Neural cell (in vitro differentiated cells): ENCODE results near the gene TACC3. TPM values are rescaled to one million over a fixed set of nuclear protein-coding genes. Genes with fewer than 3 reads are reported as not detected.

Experiments used
- H2AFZ ChIP-seq: fragments of 200-600, 300-800 bp; sonication (generic), shearing (Covaris generic); 2 replicates; pipeline ENCODE4 v1.6.0; 2014; ENCODE audit warnings: low read depth, mild to moderate bottlenecking, antibody characterized with exemption, low read length, moderate library complexity
- H3F3A ChIP-seq: fragments of 200-600 bp; shearing (Covaris generic); 2 replicates; pipeline ENCODE4 v1.6.1; 2016; ENCODE audit warnings: mild to moderate bottlenecking, moderate library complexity, mixed read lengths, antibody characterized with exemption, low read length; ENCODE audit not compliant: insufficient read depth, poor library complexity, severe bottlenecking
- H3K27ac ChIP-seq: fragments of 200-600, 300-800 bp; sonication (generic), shearing (Covaris generic); 2 replicates; pipeline ENCODE4 v1.5.1; 2014; ENCODE audit warnings: mild to moderate bottlenecking, low read length, moderate library complexity
- H3K27me3 ChIP-seq: fragments of 300-800, 200-600 bp; sonication (generic), shearing (Covaris generic); 2 replicates; pipeline ENCODE4 v1.6.0; 2014; ENCODE audit warnings: mild to moderate bottlenecking, low read depth, low read length, moderate library complexity; ENCODE audit not compliant: insufficient read depth
- H3K36me3 ChIP-seq: fragments of 300-800, 200-600 bp; sonication (generic), shearing (Covaris generic); 2 replicates; pipeline ENCODE4 v1.5.1; 2014; ENCODE audit warnings: mild to moderate bottlenecking, antibody characterized with exemption, low read length, moderate library complexity; ENCODE audit not compliant: insufficient read depth
- H3K4me2 ChIP-seq: fragments of 300-800, 200-600 bp; sonication (generic), shearing (Covaris generic); 2 replicates; pipeline ENCODE4 v1.6.0; 2014; ENCODE audit warnings: mild to moderate bottlenecking, low read length
- H3K4me3 ChIP-seq: fragments of 300-800, 200-600 bp; sonication (generic), shearing (Covaris generic); 2 replicates; pipeline ENCODE4 v1.5.1; 2014; ENCODE audit warnings: mild to moderate bottlenecking, low read length, moderate library complexity
- H3K79me2 ChIP-seq: fragments of 200-600 bp; shearing (Covaris generic); replicated peaks from 2 replicates; pipeline ENCODE4 v1.6.0; 2014; ENCODE audit warnings: mild to moderate bottlenecking, low read length, moderate library complexity; ENCODE audit not compliant: insufficient read depth
- H3K9ac ChIP-seq: fragments of 300-800, 200-600 bp; sonication (generic), shearing (Covaris generic); 2 replicates; pipeline ENCODE4 v1.6.1; 2016; ENCODE audit warnings: mild to moderate bottlenecking, low read length, mixed read lengths
- H3K9me2 ChIP-seq: fragments of 200-600 bp; shearing (Covaris generic); 2 replicates; pipeline ENCODE4 v1.6.1; 2016; ENCODE audit warnings: mild to moderate bottlenecking, low read length, mixed read lengths; ENCODE audit not compliant: insufficient read depth
- H3K9me3 ChIP-seq: fragments of 200-600, 300-800 bp; sonication (generic), shearing (Covaris generic); 2 replicates; pipeline ENCODE4 v1.6.1; 2016; ENCODE audit warnings: mild to moderate bottlenecking, mixed run types, low read length, moderate library complexity, mixed read lengths
- H4K20me1 ChIP-seq: fragments of 200-600 bp; shearing (Covaris generic); 2 replicates; pipeline ENCODE4 v1.6.1; 2016; ENCODE audit warnings: mild to moderate bottlenecking, mixed run types; ENCODE audit not compliant: insufficient read depth
- EP300 ChIP-seq: fragments of 450-650 bp; conservative IDR thresholded peaks from 2 replicates; pipeline ENCODE4 v1.6.1; 2014; ENCODE audit warnings: antibody characterized with exemption, mild to moderate bottlenecking, moderate library complexity; ENCODE audit not compliant: poor library complexity, severe bottlenecking
- EZH2 ChIP-seq: fragments of 200-600, 300-800 bp; shearing (Covaris generic), sonication (generic); IDR thresholded peaks from 2 replicates; pipeline ENCODE4 v1.6.1; 2014; ENCODE audit warnings: antibody characterized with exemption, low read length, borderline replicate concordance, mild to moderate bottlenecking; ENCODE audit not compliant: insufficient read depth, poor library complexity, severe bottlenecking
- MXI1 ChIP-seq: fragments of 450-650 bp; conservative IDR thresholded peaks from 2 replicates; pipeline ENCODE4 v1.6.1; 2014; ENCODE audit warnings: antibody characterized with exemption, mild to moderate bottlenecking; ENCODE audit not compliant: poor library complexity, severe bottlenecking
- POLR2AphosphoS5 ChIP-seq: IDR thresholded peaks from 2 replicates; pipeline ENCODE4 v1.6.1; 2012
- RAD21 ChIP-seq: fragments of 450-650 bp; conservative IDR thresholded peaks from 2 replicates; pipeline ENCODE4 v1.6.1; 2014; ENCODE audit warnings: antibody characterized with exemption, mild to moderate bottlenecking, moderate library complexity
- SMC3 ChIP-seq: fragments of 450-650 bp; conservative IDR thresholded peaks from 2 replicates; pipeline ENCODE4 v1.6.1; 2014; ENCODE audit warnings: antibody characterized with exemption, mild to moderate bottlenecking, moderate library complexity; ENCODE audit not compliant: poor library complexity
- TAF1 ChIP-seq: IDR thresholded peaks from 2 replicates; pipeline ENCODE4 v1.6.1; 2012; ENCODE audit warnings: low read depth
- polyA plus RNA-seq: library from polyadenylated mRNA; depleted of rRNA; stranded (reverse); fragments of >200 nt; gene quantifications from 2 replicates; pipeline ENCODE4 v1.2.3, GENCODE V29; 2014
- TF ChIP-seq, protein P1 (sequence below): IDR thresholded peaks from 2 replicates; pipeline ENCODE4 v1.6.1; 2012; ENCODE audit warnings: borderline replicate concordance
- TF ChIP-seq, protein P2 (sequence below): fragments of 450-650 bp; IDR thresholded peaks from 2 replicates; pipeline ENCODE4 v1.5.1; 2014; ENCODE audit warnings: antibody characterized with exemption, mild to moderate bottlenecking, moderate library complexity; ENCODE audit not compliant: poor library complexity, severe bottlenecking

TACC3 gene
- polyA plus RNA-seq, 1 donor from 2014 or later = 2.6 TPM

DNA sequence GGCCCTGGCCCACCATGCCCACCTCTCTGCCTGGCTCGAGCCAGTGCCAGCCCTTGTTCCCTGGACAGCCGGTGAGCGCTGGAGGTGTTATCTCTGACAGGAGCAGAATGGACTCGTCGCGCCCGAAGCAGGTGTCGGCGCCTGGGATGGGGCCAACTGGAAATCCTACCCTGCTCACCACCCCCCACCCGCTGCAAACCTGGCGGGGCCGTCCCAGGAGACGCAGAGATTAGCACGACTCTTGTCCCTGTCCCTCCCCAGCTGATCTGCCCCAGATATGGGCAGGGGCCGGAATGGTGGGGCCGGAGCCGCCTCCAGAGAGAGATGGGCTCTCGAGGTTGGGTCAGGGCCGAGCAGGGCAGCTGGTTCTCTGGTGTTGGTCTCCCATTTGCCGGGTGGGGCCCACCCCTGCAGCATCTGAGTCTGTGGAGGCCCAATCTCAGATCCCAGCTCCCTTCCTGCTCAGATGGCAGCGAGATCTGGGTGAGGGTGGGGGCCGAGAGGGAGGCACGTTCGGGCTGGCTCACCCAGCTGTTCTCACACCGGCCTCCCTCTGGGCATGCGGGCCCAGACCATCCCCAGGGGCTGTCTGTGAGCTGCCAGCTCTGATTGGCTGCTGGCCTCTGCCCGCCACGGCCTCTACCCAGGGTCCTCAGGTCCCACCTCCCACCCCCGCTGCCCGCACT, 51.7 kb downstream of the TACC3 start:
- Histone ChIP-seq H2AFZ (no peak overlapping the region), H3K9me3 (no peaks in the 10 kb centered on the region)
- TF ChIP-seq SMC3 (no peak), TAF1 (no peak), RAD21 (no peak), MXI1 (no peak), EP300 (no peak), POLR2AphosphoS5 (no peak), EZH2 (no peak)
- TF ChIP-seq, protein P1, sequence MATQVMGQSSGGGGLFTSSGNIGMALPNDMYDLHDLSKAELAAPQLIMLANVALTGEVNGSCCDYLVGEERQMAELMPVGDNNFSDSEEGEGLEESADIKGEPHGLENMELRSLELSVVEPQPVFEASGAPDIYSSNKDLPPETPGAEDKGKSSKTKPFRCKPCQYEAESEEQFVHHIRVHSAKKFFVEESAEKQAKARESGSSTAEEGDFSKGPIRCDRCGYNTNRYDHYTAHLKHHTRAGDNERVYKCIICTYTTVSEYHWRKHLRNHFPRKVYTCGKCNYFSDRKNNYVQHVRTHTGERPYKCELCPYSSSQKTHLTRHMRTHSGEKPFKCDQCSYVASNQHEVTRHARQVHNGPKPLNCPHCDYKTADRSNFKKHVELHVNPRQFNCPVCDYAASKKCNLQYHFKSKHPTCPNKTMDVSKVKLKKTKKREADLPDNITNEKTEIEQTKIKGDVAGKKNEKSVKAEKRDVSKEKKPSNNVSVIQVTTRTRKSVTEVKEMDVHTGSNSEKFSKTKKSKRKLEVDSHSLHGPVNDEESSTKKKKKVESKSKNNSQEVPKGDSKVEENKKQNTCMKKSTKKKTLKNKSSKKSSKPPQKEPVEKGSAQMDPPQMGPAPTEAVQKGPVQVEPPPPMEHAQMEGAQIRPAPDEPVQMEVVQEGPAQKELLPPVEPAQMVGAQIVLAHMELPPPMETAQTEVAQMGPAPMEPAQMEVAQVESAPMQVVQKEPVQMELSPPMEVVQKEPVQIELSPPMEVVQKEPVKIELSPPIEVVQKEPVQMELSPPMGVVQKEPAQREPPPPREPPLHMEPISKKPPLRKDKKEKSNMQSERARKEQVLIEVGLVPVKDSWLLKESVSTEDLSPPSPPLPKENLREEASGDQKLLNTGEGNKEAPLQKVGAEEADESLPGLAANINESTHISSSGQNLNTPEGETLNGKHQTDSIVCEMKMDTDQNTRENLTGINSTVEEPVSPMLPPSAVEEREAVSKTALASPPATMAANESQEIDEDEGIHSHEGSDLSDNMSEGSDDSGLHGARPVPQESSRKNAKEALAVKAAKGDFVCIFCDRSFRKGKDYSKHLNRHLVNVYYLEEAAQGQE = no peak
- TF ChIP-seq, protein P2, sequence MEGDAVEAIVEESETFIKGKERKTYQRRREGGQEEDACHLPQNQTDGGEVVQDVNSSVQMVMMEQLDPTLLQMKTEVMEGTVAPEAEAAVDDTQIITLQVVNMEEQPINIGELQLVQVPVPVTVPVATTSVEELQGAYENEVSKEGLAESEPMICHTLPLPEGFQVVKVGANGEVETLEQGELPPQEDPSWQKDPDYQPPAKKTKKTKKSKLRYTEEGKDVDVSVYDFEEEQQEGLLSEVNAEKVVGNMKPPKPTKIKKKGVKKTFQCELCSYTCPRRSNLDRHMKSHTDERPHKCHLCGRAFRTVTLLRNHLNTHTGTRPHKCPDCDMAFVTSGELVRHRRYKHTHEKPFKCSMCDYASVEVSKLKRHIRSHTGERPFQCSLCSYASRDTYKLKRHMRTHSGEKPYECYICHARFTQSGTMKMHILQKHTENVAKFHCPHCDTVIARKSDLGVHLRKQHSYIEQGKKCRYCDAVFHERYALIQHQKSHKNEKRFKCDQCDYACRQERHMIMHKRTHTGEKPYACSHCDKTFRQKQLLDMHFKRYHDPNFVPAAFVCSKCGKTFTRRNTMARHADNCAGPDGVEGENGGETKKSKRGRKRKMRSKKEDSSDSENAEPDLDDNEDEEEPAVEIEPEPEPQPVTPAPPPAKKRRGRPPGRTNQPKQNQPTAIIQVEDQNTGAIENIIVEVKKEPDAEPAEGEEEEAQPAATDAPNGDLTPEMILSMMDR = no peak

DNA sequence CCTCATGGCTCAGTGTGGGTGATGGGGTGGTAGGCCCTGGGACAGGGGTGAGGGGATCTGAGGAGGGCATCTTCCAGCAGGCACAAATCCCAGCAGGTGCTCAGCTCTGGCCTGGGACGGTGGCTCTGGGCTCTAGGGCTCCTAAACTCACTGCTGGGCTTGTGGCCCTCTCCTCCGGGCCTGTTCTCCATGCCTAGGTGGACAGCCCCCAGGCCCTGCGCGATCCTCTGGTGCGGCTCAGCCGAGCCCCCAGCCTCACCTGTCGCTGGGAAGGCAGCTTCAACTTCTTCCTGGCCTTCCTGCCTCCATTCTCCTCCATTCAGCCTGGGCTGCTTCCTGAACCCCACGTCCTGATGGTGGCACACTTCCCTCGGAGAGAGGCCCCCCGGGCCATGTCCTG, 52.4 kb downstream of the TACC3 start:
- Histone ChIP-seq H3K79me2 (no peaks in the 10 kb centered on the region), H3K9me2 (no peaks in the 10 kb centered on the region), H2AFZ (no peak overlapping the region), H3K36me3 (no peaks in the 10 kb centered on the region), H3F3A (no peaks in the 10 kb centered on the region), H3K4me3 (no peak overlapping the region), H3K27ac (no peak overlapping the region), H3K9me3 (no peaks in the 10 kb centered on the region), H4K20me1 (no peaks in the 10 kb centered on the region), H3K4me2 (no peak overlapping the region), H3K9ac (no peak overlapping the region), H3K27me3 (peaks cover 4% of the 10 kb centered on the region)
- TF ChIP-seq POLR2AphosphoS5 (no peak), MXI1 (no peak), SMC3 (no peak), TAF1 (no peak), RAD21 (no peak), EZH2 (no peak), EP300 (no peak)
- TF ChIP-seq, protein P1 = no peak
- TF ChIP-seq, protein P2 = no peak

More for the DNA sequence above, 51.7 kb downstream of the TACC3 start:
- Histone ChIP-seq H3K9ac (no peak overlapping the region), H3F3A (no peaks in the 10 kb centered on the region), H3K4me3 (no peak overlapping the region), H3K27ac (no peak overlapping the region), H3K79me2 (no peaks in the 10 kb centered on the region), H3K9me2 (no peaks in the 10 kb centered on the region), H3K27me3 (peaks cover 9% of the 10 kb centered on the region), H3K36me3 (no peaks in the 10 kb centered on the region), H3K4me2 (no peak overlapping the region), H4K20me1 (no peaks in the 10 kb centered on the region)
